ENCODE results near the gene EFNA1.
"Not testable (repeated sequence)": the region's sequence is repeated elsewhere in the genome, so short reads cannot be mapped to it uniquely, and the experiment has no call there.

EFNA1 gene

GRCh38 chr1:155093911-155094621 lies 33.6 kb upstream of the EFNA1 start:
- peak; percentile 82 for DNase-seq

GRCh38 chr1:155094622-155094948 lies 33.1 kb upstream of the EFNA1 start:
- no peak for DNase-seq

GRCh38 chr1:155099331-155099730 lies 28.3 kb upstream of the EFNA1 start:
- no peak for DNase-seq

- no peak for DNase-seq
These were observed 24.4 kb upstream of the EFNA1 start for GRCh38 chr1:155103325-155103724.

GRCh38 chr1:155104605-155105534 lies 22.8 kb upstream of the EFNA1 start:
- no peak for DNase-seq

- no peak for DNase-seq
These were observed 22.1 kb upstream of the EFNA1 start for GRCh38 chr1:155105604-155106011.

- DNase-seq, result no peak
These were observed 20.8 kb upstream of the EFNA1 start for GRCh38 chr1:155106862-155107261.

- DNase-seq, result no peak
These were observed 20.1 kb upstream of the EFNA1 start for GRCh38 chr1:155107309-155108264.

GRCh38 chr1:155108296-155108695 lies 19.4 kb upstream of the EFNA1 start:
- no peak for DNase-seq

GRCh38 chr1:155110381-155110780 lies 17.3 kb upstream of the EFNA1 start:
- no peak for DNase-seq

GRCh38 chr1:155110826-155111225 lies 16.9 kb upstream of the EFNA1 start:
- DNase-seq, result no peak

- DNase-seq, result peak; percentile 35
These were observed 14.2 kb upstream of the EFNA1 start for GRCh38 chr1:155113450-155113980.

- no peak for DNase-seq
These were observed 11.4 kb upstream of the EFNA1 start for GRCh38 chr1:155116113-155116764.

GRCh38 chr1:155117610-155118009 lies 10.1 kb upstream of the EFNA1 start:
- no peak for DNase-seq

GRCh38 chr1:155118090-155118489 lies 9.6 kb upstream of the EFNA1 start:
- not testable (repeated sequence) for DNase-seq

GRCh38 chr1:155120253-155120652 lies 7.4 kb upstream of the EFNA1 start:
- no peak for DNase-seq

- DNase-seq, result no peak
These were observed 6.4 kb upstream of the EFNA1 start for GRCh38 chr1:155121249-155121648.

- DNase-seq, result no peak
These were observed 5.4 kb upstream of the EFNA1 start for GRCh38 chr1:155122308-155122707.

- DNase-seq, result no peak
These were observed 3.9 kb upstream of the EFNA1 start for GRCh38 chr1:155123801-155124200.

GRCh38 chr1:155124503-155125463 lies 2.9 kb upstream of the EFNA1 start:
- no peak for DNase-seq

GRCh38 chr1:155125511-155125945 lies 2.1 kb upstream of the EFNA1 start:
- no peak for DNase-seq

All from DMS79 treated with DMSO at 0.1 percent for 48 hours (cell line).